ENCODE data around the gene MYOM3. TPM values are rescaled to one million over a fixed set of nuclear protein-coding genes. Genes with fewer than 3 reads are reported as not detected.

Gene MYOM3
- total RNA-seq, 1 donor from 2014 or later, result 0.29 TPM

DNA sequence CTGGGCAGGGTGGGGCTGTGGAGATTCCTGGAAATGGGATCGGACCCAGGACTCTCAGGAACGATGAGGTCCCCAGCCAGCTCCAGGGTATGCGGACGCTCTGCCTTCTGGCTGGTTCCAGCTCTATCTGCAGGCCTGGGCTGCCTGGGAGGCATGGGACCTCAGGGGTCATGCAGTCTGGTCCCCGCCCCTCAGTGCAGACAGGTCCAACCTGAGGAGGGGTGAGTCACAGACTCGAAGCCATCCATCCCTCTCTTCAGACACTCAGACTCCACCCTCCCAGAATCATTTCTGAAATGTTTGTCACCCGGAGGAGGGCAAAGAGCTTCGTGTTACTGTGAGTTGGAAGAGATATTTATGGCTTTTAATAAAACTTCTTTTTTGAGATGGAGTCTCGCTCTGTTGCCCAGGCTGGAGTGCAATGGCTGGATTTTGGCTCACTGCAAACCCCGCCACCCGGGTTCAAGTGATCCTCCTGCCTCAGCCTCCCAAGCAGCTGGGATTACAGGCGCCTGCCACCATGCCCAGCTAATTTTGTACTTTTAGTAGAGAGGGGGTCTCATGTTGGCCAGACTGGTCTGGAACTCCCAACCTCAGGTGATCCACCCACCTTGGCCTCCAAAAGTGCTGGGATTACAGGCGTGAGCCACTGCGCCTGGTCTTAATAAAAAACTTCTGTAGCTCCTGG is 5.9 kb upstream of the MYOM3 start:
- no peak for DNase-seq (ENCODE audit: low spot score in 2 of 2, unreplicated experiment in 2 of 2)
- H3K27ac Mint-ChIP-seq, result no peak overlapping the region
- peaks cover 12% of the 10 kb centered on the region for H3K4me1 Mint-ChIP-seq
- no peak overlapping the region for H3K4me3 Mint-ChIP-seq
- H3K36me3 Mint-ChIP-seq, result no peaks in the 10 kb centered on the region
- peaks cover 8% of the 10 kb centered on the region for H3K27me3 Mint-ChIP-seq (ENCODE audit: low read depth)
- TF ChIP-seq, protein P1, sequence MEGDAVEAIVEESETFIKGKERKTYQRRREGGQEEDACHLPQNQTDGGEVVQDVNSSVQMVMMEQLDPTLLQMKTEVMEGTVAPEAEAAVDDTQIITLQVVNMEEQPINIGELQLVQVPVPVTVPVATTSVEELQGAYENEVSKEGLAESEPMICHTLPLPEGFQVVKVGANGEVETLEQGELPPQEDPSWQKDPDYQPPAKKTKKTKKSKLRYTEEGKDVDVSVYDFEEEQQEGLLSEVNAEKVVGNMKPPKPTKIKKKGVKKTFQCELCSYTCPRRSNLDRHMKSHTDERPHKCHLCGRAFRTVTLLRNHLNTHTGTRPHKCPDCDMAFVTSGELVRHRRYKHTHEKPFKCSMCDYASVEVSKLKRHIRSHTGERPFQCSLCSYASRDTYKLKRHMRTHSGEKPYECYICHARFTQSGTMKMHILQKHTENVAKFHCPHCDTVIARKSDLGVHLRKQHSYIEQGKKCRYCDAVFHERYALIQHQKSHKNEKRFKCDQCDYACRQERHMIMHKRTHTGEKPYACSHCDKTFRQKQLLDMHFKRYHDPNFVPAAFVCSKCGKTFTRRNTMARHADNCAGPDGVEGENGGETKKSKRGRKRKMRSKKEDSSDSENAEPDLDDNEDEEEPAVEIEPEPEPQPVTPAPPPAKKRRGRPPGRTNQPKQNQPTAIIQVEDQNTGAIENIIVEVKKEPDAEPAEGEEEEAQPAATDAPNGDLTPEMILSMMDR (IDR thresholded peaks at IDR 0.05; ENCODE audit: unreplicated experiment), result no peak
- no peaks in the 10 kb centered on the region for H3K9me3 Mint-ChIP-seq

DNA sequence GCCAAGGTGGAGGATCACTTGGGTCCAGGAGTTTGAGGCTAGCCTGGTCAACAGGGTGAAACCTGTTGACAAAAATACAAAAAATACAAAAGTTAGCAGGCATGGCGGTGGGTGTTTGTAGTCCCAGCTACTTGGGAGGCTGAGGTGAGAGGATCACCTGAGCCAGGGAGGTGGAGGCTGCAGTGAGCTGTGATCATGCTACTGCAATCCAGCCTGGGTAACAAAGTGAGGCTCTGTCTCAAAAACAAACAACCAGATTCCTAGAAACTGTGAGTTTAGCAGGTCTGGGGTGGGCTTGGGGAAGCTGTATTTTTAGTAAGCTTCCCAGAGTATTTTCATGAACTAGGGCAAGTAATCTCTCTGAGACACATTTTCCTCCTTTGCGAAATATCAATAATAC is 5.2 kb upstream of the MYOM3 start:
- no peak overlapping the region for H3K27ac Mint-ChIP-seq
- H3K9me3 Mint-ChIP-seq, result no peaks in the 10 kb centered on the region
- H3K36me3 Mint-ChIP-seq, result no peaks in the 10 kb centered on the region
- H3K4me1 Mint-ChIP-seq, result peaks cover 17% of the 10 kb centered on the region
- no peak overlapping the region for H3K4me3 Mint-ChIP-seq
- DNase-seq (ENCODE audit: low spot score in 2 of 2, unreplicated experiment in 2 of 2), result no peak
- TF ChIP-seq, protein P1 (IDR thresholded peaks at IDR 0.05; ENCODE audit: unreplicated experiment), result no peak
- peaks cover 8% of the 10 kb centered on the region for H3K27me3 Mint-ChIP-seq (ENCODE audit: low read depth)

DNA sequence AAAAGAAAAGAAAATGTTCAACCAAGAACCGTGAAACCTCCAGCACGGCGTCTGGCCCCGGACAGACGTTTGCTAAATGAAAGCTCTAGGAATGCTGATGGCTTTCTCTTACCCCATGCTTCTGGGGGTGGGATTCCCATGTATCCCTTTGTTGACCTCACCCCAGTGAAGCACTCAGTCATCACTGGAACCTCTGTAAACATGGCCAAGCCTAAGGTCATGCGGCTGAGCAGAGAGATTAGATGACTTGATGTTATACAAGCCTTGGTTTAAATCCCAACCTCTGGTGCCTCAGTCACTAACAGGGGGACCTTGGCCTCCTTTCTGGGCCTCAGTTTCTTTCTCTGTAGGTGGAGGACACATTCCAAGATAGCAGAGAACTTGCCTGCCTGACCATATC is 2.8 kb upstream of the MYOM3 start:
- no peaks in the 10 kb centered on the region for H3K9me3 Mint-ChIP-seq
- DNase-seq (ENCODE audit: low spot score in 2 of 2, unreplicated experiment in 2 of 2), result no peak
- H3K27ac Mint-ChIP-seq, result no peak overlapping the region
- TF ChIP-seq, protein P1 (IDR thresholded peaks at IDR 0.05; ENCODE audit: unreplicated experiment), result no peak
- H3K4me3 Mint-ChIP-seq, result no peak overlapping the region
- peaks cover 7% of the 10 kb centered on the region for H3K27me3 Mint-ChIP-seq (ENCODE audit: low read depth)
- peaks cover 16% of the 10 kb centered on the region for H3K4me1 Mint-ChIP-seq
- H3K36me3 Mint-ChIP-seq, result no peaks in the 10 kb centered on the region

GRCh38 chr1:24113641-24114033 is 1.7 kb upstream of the MYOM3 start:
- TF ChIP-seq, protein P1 (IDR thresholded peaks at IDR 0.05; ENCODE audit: unreplicated experiment), result no peak
- peaks cover 7% of the 10 kb centered on the region for H3K27me3 Mint-ChIP-seq (ENCODE audit: low read depth)
- no peaks in the 10 kb centered on the region for H3K36me3 Mint-ChIP-seq
- H3K4me1 Mint-ChIP-seq, result peaks cover 15% of the 10 kb centered on the region
- no peak overlapping the region for H3K4me3 Mint-ChIP-seq
- H3K9me3 Mint-ChIP-seq, result no peaks in the 10 kb centered on the region
- H3K27ac Mint-ChIP-seq, result no peak overlapping the region
- DNase-seq (ENCODE audit: low spot score in 2 of 2, unreplicated experiment in 2 of 2), result no peak

- H3K27ac Mint-ChIP-seq, result no peak overlapping the region
- DNase-seq (ENCODE audit: low spot score in 2 of 2, unreplicated experiment in 2 of 2), result no peak
- TF ChIP-seq, protein P1 (IDR thresholded peaks at IDR 0.05; ENCODE audit: unreplicated experiment), result no peak
- H3K9me3 Mint-ChIP-seq, result no peaks in the 10 kb centered on the region
- no peaks in the 10 kb centered on the region for H3K36me3 Mint-ChIP-seq
- H3K4me1 Mint-ChIP-seq, result peaks cover 12% of the 10 kb centered on the region
- peak overlapping the region; percentile 10 for H3K4me3 Mint-ChIP-seq
- peaks cover 7% of the 10 kb centered on the region for H3K27me3 Mint-ChIP-seq (ENCODE audit: low read depth)
Measured at GRCh38 chr1:24111262-24111995, 506 bp downstream of the MYOM3 start.

Measured in mesothelial cell of epicardium (in vitro differentiated cells).